Stomach (tissue), 4 donors: Measurements from ENCODE around the gene RNF181.

Experiments used
- CTCF ChIP-seq, 7 experiments: fragments of 450-650 bp in 4 of 7; fragments of 200-600 bp in 3 of 7; sonication (generic) in 3 of 7; IDR thresholded peaks; one replicate each; pipeline ENCODE4 v1.5.1; 2016 to 2019; ENCODE audit warnings: antibody characterized with exemption in 7 of 7, control low read depth in 2 of 7, mild to moderate bottlenecking in 1 of 7
- POLR2AphosphoS5 ChIP-seq, 3 donors: sonication (generic); formaldehyde crosslinking; IDR thresholded peaks; one replicate each; pipeline ENCODE4 v1.6.1; 2016; ENCODE audit warnings: antibody characterized with exemption in 3 of 3

- TF ChIP-seq CTCF (IDR thresholded peaks at IDR 0.05) (no peak), POLR2AphosphoS5 (IDR thresholded peaks at IDR 0.05) (no peak)
Observed at GRCh38 chr2:85621338-85621737, 25.8 kb downstream of the RNF181 start.
